Testis (tissue), 3 donors: Measurements from ENCODE around the gene CRISP2. TPM values are rescaled to one million over a fixed set of nuclear protein-coding genes. Genes with fewer than 3 reads are reported as not detected.
"Not testable (repeated sequence)": the region's sequence is repeated elsewhere in the genome, so short reads cannot be mapped to it uniquely, and the experiment has no call there.

Source experiments
- DNase-seq: peaks from one replicate; pipeline ENCODE4 v3.0.0-alpha.2; 2019
- H3K27ac ChIP-seq, 2 donors: fragments of 200-600 bp; sonication (generic); one replicate each; pipeline ENCODE4 v1.5.1; 2019
- H3K27me3 ChIP-seq: fragments of 200-600 bp; sonication (generic); one replicate; pipeline ENCODE4 v1.5.1; 2019
- H3K36me3 ChIP-seq: fragments of 200-600 bp; sonication (generic); one replicate; pipeline ENCODE4 v1.5.1; 2017; ENCODE audit warnings: low read depth; ENCODE audit errors: missing control alignments
- H3K4me1 ChIP-seq: fragments of 200-600 bp; sonication (generic); one replicate; pipeline ENCODE4 v1.5.1; 2019
- H3K4me3 ChIP-seq, 2 donors: fragments of 200-600 bp; sonication (generic); one replicate each; pipeline ENCODE4 v1.5.1; 2017 to 2019
- H3K9me3 ChIP-seq: fragments of 200-600 bp; sonication (generic); one replicate; pipeline ENCODE4 v1.5.1; 2017
- CTCF ChIP-seq, 3 experiments: fragments of 450-650 bp in 2 of 3; fragments of 200-600 bp in 1 of 3; sonication (generic) in 1 of 3; IDR thresholded peaks; one replicate each; pipeline ENCODE4 v1.5.1; 2016 to 2019; ENCODE audit warnings: antibody characterized with exemption in 3 of 3, mild to moderate bottlenecking in 2 of 3, moderate library complexity in 1 of 3
- POLR2A ChIP-seq: fragments of 450-650 bp; IDR thresholded peaks from one replicate; pipeline ENCODE4 v1.6.1; 2017; ENCODE audit warnings: antibody characterized with exemption, mild to moderate bottlenecking, moderate library complexity
- WGBS, 2 donors: methylation state at CpG; one replicate each; pipeline ENCODE4 v1.1.5; 2018; 5-methylcytosine and 5-hydroxymethylcytosine counted together
- intact Hi-C: fragments of 100-400 bp; cut with DNase I; formaldehyde crosslinking; loops from one replicate; pipeline ENCODE4 v1.15.1; 2023; ENCODE audit warnings: low total_unique reads
- polyA plus RNA-seq: library from polyadenylated mRNA; stranded (reverse); fragments of 350-450 nt; fragmentation: Illumina TruSeq; extraction: RNeasy Lipid Tissue Mini Kit (QIAGEN cat#74804); gene quantifications from one replicate; pipeline ENCODE4 v1.2.3, GENCODE V29; 2014; ENCODE audit warnings: low read depth, low replicate concordance; ENCODE audit not compliant: insufficient read depth
- total RNA-seq, 2 donors: library from RNA; depleted of rRNA; stranded (reverse); fragments of >200 nt; gene quantifications; one replicate each; pipeline ENCODE4 v1.2.3, GENCODE V29; 2016

Gene CRISP2
- total and polyA plus RNA-seq, 3 donors from 2014 or later: 197 to 739 (median 709) TPM

- no peak overlapping the region for H3K27ac ChIP-seq
- no peak overlapping the region for H3K4me3 ChIP-seq
- DNase-seq: no peak
- no peaks in the 10 kb centered on the region for H3K4me1 ChIP-seq
- H3K9me3 ChIP-seq: no peaks in the 10 kb centered on the region
- WGBS, 2 donors: 73 to 87% methylated on average over 2 of the region's 2 CpGs
- no peaks in the 10 kb centered on the region for H3K27me3 ChIP-seq
- intact Hi-C loops: no loop called here
- TF ChIP-seq POLR2A (no peak), CTCF (IDR thresholded peaks at IDR 0.05) (no peak)
- H3K36me3 ChIP-seq: no peaks in the 10 kb centered on the region
These were observed 20.3 kb upstream of the CRISP2 start for GRCh38 chr6:49733680-49734079.

- TF ChIP-seq CTCF (IDR thresholded peaks at IDR 0.05): no peak
- no peak for TF ChIP-seq POLR2A
- DNase-seq: no peak
- H3K36me3 ChIP-seq: no peaks in the 10 kb centered on the region
- intact Hi-C loops: no loop called here
- H3K4me3 ChIP-seq: no peak overlapping the region
- WGBS, 2 donors: 79 to 83% methylated on average over 3 of the region's 3 CpGs
- no peaks in the 10 kb centered on the region for H3K9me3 ChIP-seq
- H3K27me3 ChIP-seq: no peaks in the 10 kb centered on the region
- H3K4me1 ChIP-seq: no peaks in the 10 kb centered on the region
- no peak overlapping the region for H3K27ac ChIP-seq
These were observed 19.4 kb upstream of the CRISP2 start for GRCh38 chr6:49732781-49733180.

GRCh38 chr6:49730251-49730650, 16.9 kb upstream of the CRISP2 start:
- no peak for DNase-seq
- intact Hi-C loops: no loop called here
- Histone ChIP-seq H3K4me1 (no peaks in the 10 kb centered on the region), H3K27me3 (no peaks in the 10 kb centered on the region), H3K36me3 (no peaks in the 10 kb centered on the region), H3K4me3 (no peak overlapping the region), H3K9me3 (no peaks in the 10 kb centered on the region), H3K27ac (no peak overlapping the region)
- TF ChIP-seq POLR2A (no peak), CTCF (IDR thresholded peaks at IDR 0.05) (no peak)

- H3K27me3 ChIP-seq, H3K36me3 ChIP-seq, H3K9me3 ChIP-seq, DNase-seq, H3K4me1 ChIP-seq, intact Hi-C loops, H3K4me3 ChIP-seq, H3K27ac ChIP-seq: not testable (repeated sequence)
- 76 to 89% methylated on average over 4 of the region's 4 CpGs for WGBS, 2 donors
These were observed 10.6 kb upstream of the CRISP2 start for GRCh38 chr6:49723917-49724316.

- 82 to 86% methylated on average over 2 of the region's 2 CpGs for WGBS, 2 donors
- H3K27me3 ChIP-seq: no peaks in the 10 kb centered on the region
- intact Hi-C loops: no loop called here
These were observed 8.0 kb upstream of the CRISP2 start for GRCh38 chr6:49721297-49721696.

More at GRCh38 chr6:49721297-49721696, 8.0 kb upstream of the CRISP2 start:
- Histone ChIP-seq H3K36me3 (no peaks in the 10 kb centered on the region), H3K27ac (no peak overlapping the region), H3K4me3 (no peak overlapping the region), H3K4me1 (no peaks in the 10 kb centered on the region), H3K9me3 (no peaks in the 10 kb centered on the region)
- DNase-seq: no peak
- no peak for TF ChIP-seq POLR2A
- no peak for TF ChIP-seq CTCF (IDR thresholded peaks at IDR 0.05)
